ENCODE measurements around the gene SLC40A1. TPM values are rescaled to one million over a fixed set of nuclear protein-coding genes. Genes with fewer than 3 reads are reported as not detected.

Gene SLC40A1
- total RNA-seq, 6 experiments from 2014 or later, result 101 to 289 (median 134) TPM

- peaks cover 0 to 48% (median 8%) of the 10 kb centered on the region in 4 donors for H3K4me1 ChIP-seq
- peak overlapping the region; percentile 51 to 82 (median 72) for H3K4me3 ChIP-seq
- WGBS (ENCODE audit: insufficient coverage, low coverage, low lambda C conversion rate, missing lambda C conversion rate), result 0% methylated on average over 13 of the region's 13 CpGs
- intact Hi-C loops (cut with DNase I), result no loop called here
- H3K9me3 ChIP-seq, result no peaks in the 10 kb centered on the region
- TF ChIP-seq CTCF (IDR thresholded peaks at IDR 0.05) (no peak), POLR2A (IDR thresholded peaks at IDR 0.05) (no peak)
- peak overlapping the region; percentile 79 to 91 (median 88) for H3K27ac ChIP-seq
- ATAC-seq, result peak; percentile 16 to 41 (median 28)
- DNase-seq, result peak; percentile 38 to 61 (median 58)
- H3K36me3 ChIP-seq, result peaks cover 0 to 10% (median 0%) of the 10 kb centered on the region in 4 donors
- no peaks in the 10 kb centered on the region for H3K27me3 ChIP-seq
Observed at GRCh38 chr2:189580241-189580651, 340 bp downstream of the SLC40A1 start.

GRCh38 chr2:189579585-189580186 lies 900 bp downstream of the SLC40A1 start:
- Histone ChIP-seq H3K4me1 (peaks cover 0 to 50% (median 9%) of the 10 kb centered on the region in 4 donors), H3K27me3 (no peaks in the 10 kb centered on the region), H3K4me3 (peak overlapping the region; percentile 51 to 82 (median 72)), H3K9me3 (no peaks in the 10 kb centered on the region), H3K27ac (peak overlapping the region; percentile 79 to 91 (median 88)), H3K36me3 (peaks cover 0 to 10% (median 0%) of the 10 kb centered on the region in 4 donors)
- peak; percentile 3 to 24 (median 18) for ATAC-seq
- no peak for DNase-seq
- 4% methylated on average over 11 of the region's 11 CpGs for WGBS (ENCODE audit: insufficient coverage, low coverage, low lambda C conversion rate, missing lambda C conversion rate)
- no peak for TF ChIP-seq POLR2A (IDR thresholded peaks at IDR 0.05)
- TF ChIP-seq CTCF (IDR thresholded peaks at IDR 0.05), result no peak
- intact Hi-C loops (cut with DNase I), result no loop called here

DNA sequence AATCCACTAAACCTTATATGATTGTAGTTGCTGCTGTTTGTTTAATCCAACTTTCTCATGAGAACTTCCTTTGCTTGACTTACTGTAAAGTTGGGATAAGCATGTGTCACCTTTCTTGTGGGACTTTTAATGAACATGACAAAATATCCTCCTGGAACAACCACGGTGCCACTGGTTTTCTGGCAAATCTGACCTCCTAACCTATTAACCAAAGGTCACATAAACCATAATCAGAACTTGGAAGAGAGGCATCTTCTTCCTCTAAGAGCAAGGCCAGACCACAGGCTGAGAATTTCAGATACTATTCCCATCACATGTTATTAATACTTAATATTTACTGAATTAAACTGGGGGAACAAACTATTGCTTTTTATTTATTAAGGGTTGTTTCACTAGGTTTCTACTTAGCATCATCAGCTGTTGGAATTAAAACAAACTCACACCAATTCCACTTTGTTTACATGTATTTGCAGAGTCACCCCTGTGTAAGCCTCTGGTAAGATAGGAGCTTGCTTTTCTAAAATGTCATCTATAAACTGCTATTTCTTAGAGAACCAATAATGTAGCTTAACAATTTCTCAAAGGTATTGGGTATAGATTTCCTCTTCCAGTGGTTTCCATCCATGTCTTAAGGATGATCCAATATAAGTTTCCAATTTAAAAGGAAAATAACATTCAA lies 2.2 kb downstream of the SLC40A1 start:
- no peaks in the 10 kb centered on the region for H3K9me3 ChIP-seq
- no peak for TF ChIP-seq POLR2A (IDR thresholded peaks at IDR 0.05)
- TF ChIP-seq CTCF (IDR thresholded peaks at IDR 0.05), result no peak
- intact Hi-C loops (cut with DNase I), result no loop called here
- H3K4me1 ChIP-seq, result peaks cover 0 to 60% (median 15%) of the 10 kb centered on the region in 4 donors
- ATAC-seq (no peak), DNase-seq (no peak)
- no peaks in the 10 kb centered on the region for H3K27me3 ChIP-seq
- 6% methylated on average over 1 of the region's 1 CpG for WGBS (ENCODE audit: insufficient coverage, low coverage, low lambda C conversion rate, missing lambda C conversion rate)
- H3K36me3 ChIP-seq, result peaks cover 0 to 15% (median 6%) of the 10 kb centered on the region in 4 donors
- peak overlapping the region; percentile 51 to 82 (median 72) for H3K4me3 ChIP-seq
- peak overlapping the region in 2 of 3 donors; percentile 5 to 91 for H3K27ac ChIP-seq

- WGBS (ENCODE audit: insufficient coverage, low coverage, low lambda C conversion rate, missing lambda C conversion rate), result 5% methylated on average over 5 of the region's 5 CpGs
- peak overlapping the region in 2 of 3 donors; percentile 12 to 82 for H3K4me3 ChIP-seq
- peaks cover 0 to 72% (median 24%) of the 10 kb centered on the region in 4 donors for H3K4me1 ChIP-seq
- no peaks in the 10 kb centered on the region for H3K27me3 ChIP-seq
- DNase-seq (peak in 1 of 3 donors; percentile 46), ATAC-seq (peak in 1 of 4 donors; percentile 0)
- TF ChIP-seq CTCF (IDR thresholded peaks at IDR 0.05), result no peak
- TF ChIP-seq POLR2A (IDR thresholded peaks at IDR 0.05), result no peak
- H3K9me3 ChIP-seq, result no peaks in the 10 kb centered on the region
- peaks cover 0 to 28% (median 14%) of the 10 kb centered on the region in 4 donors for H3K36me3 ChIP-seq
- H3K27ac ChIP-seq, result peak overlapping the region; percentile 14 to 91 (median 44)
- intact Hi-C loops (cut with DNase I), result no loop called here
Observed at GRCh38 chr2:189577121-189577520, 3.5 kb downstream of the SLC40A1 start.
